ENCODE measurements around the gene FAM89B.

- TF ChIP-seq CTCF (IDR thresholded peaks at IDR 0.05) (no peak), POLR2AphosphoS5 (IDR thresholded peaks at IDR 0.05; ENCODE audit: low read depth, low read length) (no peak), SIN3A (IDR thresholded peaks at IDR 0.05; ENCODE audit: borderline replicate concordance, insufficient read depth, low read depth, low read length) (no peak)
These were observed 46.5 kb upstream of the FAM89B start for GRCh38 chr11:65525546-65526480.
